OCI-LY1 (cell line): ENCODE measurements around the gene CLSTN3.

Experiments
- H2AFZ ChIP-seq: fragments of 200-600 bp; sonication (generic), shearing (Covaris generic); 2 replicates; pipeline ENCODE4 v1.6.0; 2014; ENCODE audit warnings: antibody characterized with exemption, mild to moderate bottlenecking, low read length
- H3F3A ChIP-seq: fragments of 200-600 bp; sonication (generic), shearing (Covaris generic); 2 replicates; pipeline ENCODE4 v1.6.0; 2014; ENCODE audit warnings: mild to moderate bottlenecking, antibody characterized with exemption, low read length, moderate library complexity; ENCODE audit not compliant: insufficient read depth
- H3K27ac ChIP-seq: fragments of 200-600 bp; sonication (generic); 2 replicates; pipeline ENCODE4 v1.5.1; 2014; ENCODE audit warnings: low read length, mixed run types, mild to moderate bottlenecking, low read depth; ENCODE audit not compliant: poor library complexity, severe bottlenecking
- H3K27me3 ChIP-seq: fragments of 200-600 bp; sonication (generic); 2 replicates; pipeline ENCODE4 v1.6.0; 2014; ENCODE audit warnings: antibody characterized with exemption, mild to moderate bottlenecking, low read length, moderate library complexity; ENCODE audit not compliant: insufficient read depth
- H3K36me3 ChIP-seq: fragments of 200-600 bp; sonication (generic); 2 replicates; pipeline ENCODE4 v1.6.1; 2014; ENCODE audit warnings: mild to moderate bottlenecking, antibody characterized with exemption, low read length, moderate library complexity, mixed read lengths; ENCODE audit not compliant: insufficient read depth
- H3K4me1 ChIP-seq: fragments of 200-600 bp; sonication (generic); 2 replicates; pipeline ENCODE4 v1.5.1; 2014; ENCODE audit warnings: mild to moderate bottlenecking, low read length, moderate library complexity; ENCODE audit not compliant: insufficient read depth, severe bottlenecking
- H3K4me2 ChIP-seq: fragments of 200-600 bp; sonication (generic), shearing (Covaris generic); 2 replicates; pipeline ENCODE4 v1.6.1; 2014; ENCODE audit warnings: low read length
- H3K4me3 ChIP-seq: fragments of 200-600 bp; sonication (generic); 2 replicates; pipeline ENCODE4 v1.5.1; 2014; ENCODE audit warnings: low read length, low read depth, mild to moderate bottlenecking, mixed read lengths; ENCODE audit not compliant: poor library complexity, severe bottlenecking
- H3K79me2 ChIP-seq: fragments of 200-600 bp; shearing (Covaris generic); 2 replicates; pipeline ENCODE4 v1.6.1; 2016; ENCODE audit warnings: mixed run types, low read length, mixed read lengths; ENCODE audit not compliant: insufficient read depth
- H3K9ac ChIP-seq: fragments of 200-600 bp; sonication (generic), shearing (Covaris generic); 2 replicates; pipeline ENCODE4 v1.6.1; 2014; ENCODE audit warnings: mild to moderate bottlenecking, low read length, mixed read lengths
- H3K9me2 ChIP-seq: fragments of 200-600 bp; sonication (generic), shearing (Covaris generic); 2 replicates; pipeline ENCODE4 v1.6.1; 2014; ENCODE audit warnings: low read depth, mild to moderate bottlenecking, low read length, mixed read lengths
- H3K9me3 ChIP-seq: fragments of 200-600 bp; shearing (Covaris generic); 2 replicates; pipeline ENCODE4 v1.6.1; 2014; ENCODE audit warnings: low read length, mixed read lengths
- H4K20me1 ChIP-seq: fragments of 200-600 bp; sonication (generic), shearing (Covaris generic); 2 replicates; pipeline ENCODE4 v1.6.0; 2016; ENCODE audit warnings: mild to moderate bottlenecking, low read length; ENCODE audit not compliant: insufficient read depth
- CTCF ChIP-seq: fragments of 200-600 bp; sonication (generic), shearing (Covaris generic); IDR thresholded peaks from 2 replicates; pipeline ENCODE4 v1.5.1; 2017; ENCODE audit warnings: mild to moderate bottlenecking, antibody characterized with exemption, low read length, moderate library complexity, mixed read lengths
- EZH2 ChIP-seq: fragments of 200-600 bp; sonication (generic), shearing (Covaris generic); IDR thresholded peaks from 2 replicates; pipeline ENCODE4 v1.8.0; 2017; ENCODE audit warnings: borderline replicate concordance, mixed run types, mild to moderate bottlenecking, antibody characterized with exemption, low read length, moderate library complexity, mixed read lengths

The CLSTN3 gene

DNA sequence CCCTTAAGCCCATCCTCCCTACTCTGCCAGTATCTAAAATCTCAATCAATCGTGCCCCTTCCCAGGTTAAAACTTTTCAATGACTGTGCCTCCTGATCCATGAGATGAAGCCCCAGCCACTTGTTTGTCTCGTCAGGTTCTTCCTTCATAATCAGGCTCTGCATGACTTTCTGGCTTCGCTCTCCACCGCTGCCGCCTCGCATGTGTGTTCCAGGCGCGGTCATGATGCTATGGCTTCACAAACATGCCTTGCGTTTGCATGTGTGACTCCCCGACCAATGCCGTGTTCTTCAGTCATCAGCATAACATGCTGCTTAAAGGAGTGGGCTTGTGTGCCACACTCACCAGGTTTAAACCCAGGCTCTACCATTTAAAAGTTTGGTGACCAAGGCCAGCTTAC, 16.2 kb upstream of the CLSTN3 start:
- H3K27ac ChIP-seq = no peak overlapping the region
- no peaks in the 10 kb centered on the region for H3K4me1 ChIP-seq
- no peaks in the 10 kb centered on the region for H3K9me3 ChIP-seq
- H2AFZ ChIP-seq = no peak overlapping the region
- no peak overlapping the region for H3K4me3 ChIP-seq
- H3K36me3 ChIP-seq = no peaks in the 10 kb centered on the region
- no peaks in the 10 kb centered on the region for H3K9me2 ChIP-seq
- no peaks in the 10 kb centered on the region for H3F3A ChIP-seq
- no peak overlapping the region for H3K9ac ChIP-seq
- no peak for TF ChIP-seq CTCF
- TF ChIP-seq EZH2 = no peak
- H4K20me1 ChIP-seq = no peaks in the 10 kb centered on the region
- no peaks in the 10 kb centered on the region for H3K79me2 ChIP-seq
- no peak overlapping the region for H3K4me2 ChIP-seq
- H3K27me3 ChIP-seq = no peaks in the 10 kb centered on the region

- H3F3A ChIP-seq = no peaks in the 10 kb centered on the region
- H3K27me3 ChIP-seq = no peaks in the 10 kb centered on the region
- H3K4me2 ChIP-seq = no peak overlapping the region
- no peak overlapping the region for H3K9ac ChIP-seq
- H2AFZ ChIP-seq = no peak overlapping the region
- TF ChIP-seq CTCF (no peak), EZH2 (no peak)
- H3K79me2 ChIP-seq = no peaks in the 10 kb centered on the region
- H3K9me3 ChIP-seq = no peaks in the 10 kb centered on the region
- H3K36me3 ChIP-seq = no peaks in the 10 kb centered on the region
- no peak overlapping the region for H3K4me3 ChIP-seq
- H4K20me1 ChIP-seq = no peaks in the 10 kb centered on the region
- no peaks in the 10 kb centered on the region for H3K9me2 ChIP-seq
- H3K4me1 ChIP-seq = no peaks in the 10 kb centered on the region
- no peak overlapping the region for H3K27ac ChIP-seq
Measured at GRCh38 chr12:7114851-7115250, 15.3 kb upstream of the CLSTN3 start.

- H3K4me3 ChIP-seq = no peak overlapping the region
- TF ChIP-seq CTCF = no peak
- no peak for TF ChIP-seq EZH2
- no peaks in the 10 kb centered on the region for H3F3A ChIP-seq
- H3K4me1 ChIP-seq = no peaks in the 10 kb centered on the region
- H3K9me3 ChIP-seq = no peaks in the 10 kb centered on the region
- H3K9ac ChIP-seq = no peak overlapping the region
- H3K27ac ChIP-seq = no peak overlapping the region
- no peak overlapping the region for H2AFZ ChIP-seq
- H3K36me3 ChIP-seq = no peaks in the 10 kb centered on the region
- no peaks in the 10 kb centered on the region for H3K9me2 ChIP-seq
- no peaks in the 10 kb centered on the region for H3K27me3 ChIP-seq
- H3K79me2 ChIP-seq = no peaks in the 10 kb centered on the region
- no peaks in the 10 kb centered on the region for H4K20me1 ChIP-seq
- no peak overlapping the region for H3K4me2 ChIP-seq
Measured at GRCh38 chr12:7116196-7116595, 14.0 kb upstream of the CLSTN3 start.
